Measurements from ENCODE around the gene LMTK2. TPM values are rescaled to one million over a fixed set of nuclear protein-coding genes. Genes with fewer than 3 reads are reported as not detected.

LMTK2 gene
- total and polyA plus RNA-seq, 2 experiments from 2014 or later, result 6.1 to 30.8 TPM

- TF ChIP-seq ZNF462 (CRISPR knock-in tag; IDR thresholded peaks at IDR 0.05), result no peak
- TF ChIP-seq NANOG (IDR thresholded peaks at IDR 0.05; ENCODE audit: borderline replicate concordance), result no peak
- TF ChIP-seq POLR2AphosphoS5 (IDR thresholded peaks at IDR 0.05; ENCODE audit: low read depth), result no peak
Measured at GRCh38 chr7:98215561-98216495, 109.2 kb downstream of the LMTK2 start (continued).

GRCh38 chr7:98216941-98217622 lies 110.4 kb downstream of the LMTK2 start:
- Histone ChIP-seq H3K4me2 (no peak overlapping the region), H3K9me2 (ENCODE audit: insufficient read depth) (no peaks in the 10 kb centered on the region), H3K4me3 (no peak overlapping the region), H3F3A (replicated peaks; ENCODE audit: low read depth) (no peaks in the 10 kb centered on the region), H3K27me3 (ENCODE audit: insufficient read depth) (no peaks in the 10 kb centered on the region), H3K4me1 (ENCODE audit: insufficient read depth) (peaks cover 5% of the 10 kb centered on the region; the same call in 1 of the 2 replicates), H3K79me2 (replicated peaks; ENCODE audit: insufficient read depth) (no peaks in the 10 kb centered on the region), H2AFZ (no peak overlapping the region), H3K27ac (ENCODE audit: low read depth) (no peak overlapping the region), H4K20me1 (replicated peaks; ENCODE audit: insufficient read depth) (no peaks in the 10 kb centered on the region), H3K36me3 (ENCODE audit: insufficient read depth) (no peaks in the 10 kb centered on the region)
- Mint-ChIP-seq H3K9me3 (no peaks in the 10 kb centered on the region), H3K4me3 (no peak overlapping the region), H3K27me3 (ENCODE audit: insufficient read depth, low read depth, poor library complexity) (no peaks in the 10 kb centered on the region), H3K27ac (no peak overlapping the region), H3K4me1 (peaks cover 4% of the 10 kb centered on the region), H3K36me3 (ENCODE audit: low read depth) (no peaks in the 10 kb centered on the region)
- DNase-seq (ENCODE audit: low spot score) (no peak), ATAC-seq (no peak)
- TF ChIP-seq EZH2phosphoT487 (IDR thresholded peaks at IDR 0.05; ENCODE audit: unreplicated experiment) (no peak), ZNF331 (CRISPR knock-in tag; IDR thresholded peaks at IDR 0.05; ENCODE audit: low read depth) (no peak), ZNF462 (CRISPR knock-in tag; IDR thresholded peaks at IDR 0.05) (no peak)
